MM.1S (cell line): Measurements from ENCODE around the gene TSPAN3.
A peak's percentile ranks its signal among the peaks of the same experiment; 100 is the strongest.

Source experiments
- DNase-seq: peaks from one replicate; pipeline ENCODE4 v3.0.0-alpha.2; 2015
- H2AFZ ChIP-seq: fragments of 300-600 bp; sonication (generic); 2 replicates; pipeline ENCODE4 v1.6.0; 2016; ENCODE audit warnings: antibody characterized with exemption, low read length
- H3F3A ChIP-seq: fragments of 300-600 bp; sonication (generic); 2 replicates; pipeline ENCODE4 v1.6.1; 2016; ENCODE audit warnings: mild to moderate bottlenecking, antibody characterized with exemption, low read length, moderate library complexity, mixed read lengths; ENCODE audit not compliant: insufficient read depth
- H3K27ac ChIP-seq: fragments of 300-600 bp; sonication (generic); 2 replicates; pipeline ENCODE4 v1.5.1; 2016; ENCODE audit warnings: mild to moderate bottlenecking, low read length
- H3K27me3 ChIP-seq: fragments of 300-600 bp; sonication (generic); replicated peaks from 2 replicates; pipeline ENCODE4 v1.6.0; 2016; ENCODE audit warnings: low read length; ENCODE audit not compliant: insufficient read depth
- H3K36me3 ChIP-seq: fragments of 300-600 bp; sonication (generic); replicated peaks from 2 replicates; pipeline ENCODE4 v1.6.1; 2016; ENCODE audit warnings: mild to moderate bottlenecking, low read length, mixed read lengths; ENCODE audit not compliant: insufficient read depth
- H3K4me1 ChIP-seq: fragments of 300-600 bp; sonication (generic); 2 replicates; pipeline ENCODE4 v1.6.1; 2016; ENCODE audit warnings: low read length, mixed read lengths
- H3K4me2 ChIP-seq: fragments of 300-600 bp; sonication (generic); 2 replicates; pipeline ENCODE4 v1.6.0; 2016; ENCODE audit warnings: low read depth, low read length
- H3K4me3 ChIP-seq: fragments of 300-600 bp; sonication (generic); 2 replicates; pipeline ENCODE4 v1.5.1; 2016; ENCODE audit warnings: low read length, mixed read lengths
- H3K79me2 ChIP-seq: fragments of 300-600 bp; sonication (generic); 2 replicates; pipeline ENCODE4 v1.6.1; 2016; ENCODE audit warnings: mixed run types, low read length, mixed read lengths
- H3K9ac ChIP-seq: fragments of 300-600 bp; sonication (generic); 2 replicates; pipeline ENCODE4 v1.6.1; 2016; ENCODE audit warnings: low read length, mixed read lengths
- H3K9me2 ChIP-seq: fragments of 300-600 bp; sonication (generic); replicated peaks from 2 replicates; pipeline ENCODE4 v1.6.1; 2016; ENCODE audit warnings: mild to moderate bottlenecking, low read length, mixed read lengths; ENCODE audit not compliant: insufficient read depth
- H3K9me3 ChIP-seq: fragments of 300-600 bp; sonication (generic); replicated peaks from 2 replicates; pipeline ENCODE4 v1.6.1; 2016; ENCODE audit warnings: mild to moderate bottlenecking, low read length, mixed read lengths; ENCODE audit not compliant: insufficient read depth
- H4K20me1 ChIP-seq: fragments of 300-600 bp; sonication (generic); 2 replicates; pipeline ENCODE4 v1.6.1; 2016; ENCODE audit warnings: mild to moderate bottlenecking, low read length, moderate library complexity, mixed read lengths; ENCODE audit not compliant: insufficient read depth
- CTCF ChIP-seq: fragments of 300-600 bp; sonication (generic); IDR thresholded peaks from 2 replicates; pipeline ENCODE4 v1.5.1; 2016; ENCODE audit warnings: antibody characterized with exemption, low read length, mixed read lengths
- EZH2 ChIP-seq: fragments of 300-600 bp; sonication (generic); optimal IDR thresholded peaks from 2 replicates; pipeline ENCODE3; 2017; ENCODE audit warnings: low read depth, mild to moderate bottlenecking, antibody characterized with exemption, low read length, mixed read lengths
- EZH2phosphoT487 ChIP-seq: fragments of 300-600 bp; sonication (generic); IDR thresholded peaks from 2 replicates; pipeline ENCODE4 v1.6.1; 2018; ENCODE audit warnings: antibody characterized with exemption, low read length

Gene TSPAN3

DNA sequence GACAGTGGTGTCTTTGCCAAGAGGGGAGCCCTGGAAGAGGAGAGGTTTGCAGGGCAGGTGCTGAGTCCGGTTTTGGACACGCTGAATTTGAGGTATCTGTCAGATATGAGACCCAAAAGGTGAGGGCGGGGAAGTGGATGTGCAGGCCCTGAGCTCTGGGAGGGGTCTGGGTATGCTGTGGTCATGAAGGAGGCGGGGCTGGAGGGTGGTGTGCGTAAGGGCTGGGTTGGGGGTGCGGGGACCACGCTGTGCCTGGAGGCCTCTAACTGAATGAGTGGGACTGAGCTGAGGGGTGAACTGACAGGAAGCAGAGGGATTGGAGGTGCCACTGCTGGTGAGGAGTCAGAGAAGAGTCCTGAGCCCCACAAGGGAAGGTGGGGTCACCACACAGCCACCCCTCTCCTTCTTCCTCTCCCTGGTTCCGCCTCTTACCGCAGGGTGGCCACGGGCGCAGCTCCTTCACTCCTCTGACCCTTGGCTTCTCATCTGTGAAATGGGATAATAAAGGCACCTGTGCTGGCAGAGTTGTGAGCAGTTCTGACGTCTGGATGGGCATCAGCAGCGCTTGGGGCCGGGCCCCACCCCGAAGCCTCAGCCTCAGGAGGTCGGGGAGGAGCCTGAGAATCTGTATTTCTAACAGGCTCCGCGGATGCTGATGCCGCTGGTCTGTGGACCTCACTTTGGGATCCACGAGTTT is 47.2 kb downstream of the TSPAN3 start:
- H3K36me3 ChIP-seq: no peaks in the 10 kb centered on the region
- TF ChIP-seq EZH2: no peak
- TF ChIP-seq EZH2phosphoT487: no peak
- no peak for TF ChIP-seq CTCF
- no peak overlapping the region for H3K9ac ChIP-seq
- H3K9me3 ChIP-seq: no peaks in the 10 kb centered on the region
- H3K4me2 ChIP-seq: no peak overlapping the region
- no peaks in the 10 kb centered on the region for H3K9me2 ChIP-seq
- H3K79me2 ChIP-seq: no peaks in the 10 kb centered on the region
- H3K27ac ChIP-seq: no peak overlapping the region
- peaks cover 25% of the 10 kb centered on the region for H3K4me1 ChIP-seq
- H4K20me1 ChIP-seq: no peaks in the 10 kb centered on the region
- no peak overlapping the region for H3K4me3 ChIP-seq
- no peak overlapping the region for H2AFZ ChIP-seq
- H3K27me3 ChIP-seq: no peaks in the 10 kb centered on the region
- no peak for DNase-seq
- 0 out of 2 replicates have a peak, but pooled peaks cover 6% of the 10 kb centered on the region for H3F3A ChIP-seq

DNA sequence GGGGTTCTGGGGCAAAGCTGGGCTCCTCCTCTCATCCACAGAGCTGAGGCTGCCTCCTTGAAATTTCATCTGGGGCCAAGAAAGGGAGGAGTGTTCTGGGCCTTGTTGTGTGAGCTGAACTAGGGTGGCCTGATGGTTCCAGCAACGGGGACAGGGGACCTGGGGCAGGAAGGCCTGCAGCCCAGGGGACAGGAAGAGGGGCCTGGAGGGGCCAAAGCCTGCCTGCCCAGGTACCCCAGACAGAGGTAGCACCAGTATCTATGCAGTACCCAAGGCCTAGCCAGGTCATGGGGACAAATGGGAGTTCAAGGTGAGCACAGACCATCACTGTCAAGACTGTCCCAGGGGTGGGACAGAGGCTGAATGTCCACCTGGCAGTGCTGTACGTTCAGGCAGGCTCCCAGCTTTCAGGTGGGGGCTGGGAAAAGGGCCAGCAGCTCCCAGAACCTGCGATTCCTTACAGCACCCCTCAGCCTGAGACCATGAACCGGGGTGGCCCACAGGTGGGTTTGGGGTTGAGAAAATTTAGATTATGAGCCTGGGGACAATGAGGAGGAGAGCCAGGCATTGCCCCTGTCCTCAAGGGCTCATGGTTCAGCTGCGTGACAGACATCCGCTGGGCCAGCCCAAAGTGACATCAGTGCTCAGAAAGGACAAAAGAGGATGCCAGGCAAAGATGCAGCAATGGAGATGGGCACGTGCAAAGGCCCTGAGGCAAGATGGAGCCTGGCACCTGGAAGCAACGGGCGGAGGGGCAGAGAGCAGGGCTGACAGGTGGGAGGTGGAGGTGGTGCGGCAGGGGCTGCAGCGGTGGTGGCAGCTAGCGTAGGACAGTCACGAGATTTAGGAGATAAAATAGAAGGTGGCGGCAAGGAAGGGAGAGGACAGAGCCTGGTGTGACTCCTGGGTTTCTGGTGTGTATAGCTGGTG is 48.0 kb downstream of the TSPAN3 start:
- no peaks in the 10 kb centered on the region for H3K9me3 ChIP-seq
- peak overlapping the region; percentile 45; the same call in 1 of the 2 replicates for H3K4me2 ChIP-seq
- peaks cover 25% of the 10 kb centered on the region for H3K4me1 ChIP-seq
- H3K36me3 ChIP-seq: no peaks in the 10 kb centered on the region
- H4K20me1 ChIP-seq: no peaks in the 10 kb centered on the region
- H3F3A ChIP-seq: 0 out of 2 replicates have a peak, but pooled peaks cover 6% of the 10 kb centered on the region
- H3K9ac ChIP-seq: peak overlapping the region; percentile 36; the same call in 1 of the 2 replicates
- no peak overlapping the region for H3K4me3 ChIP-seq
- no peaks in the 10 kb centered on the region for H3K9me2 ChIP-seq
- TF ChIP-seq CTCF: no peak
- TF ChIP-seq EZH2: no peak
- no peak for TF ChIP-seq EZH2phosphoT487
- no peak for DNase-seq
- peak overlapping the region; percentile 74 for H2AFZ ChIP-seq
- H3K27me3 ChIP-seq: no peaks in the 10 kb centered on the region
- H3K79me2 ChIP-seq: no peaks in the 10 kb centered on the region
- peak overlapping the region; percentile 56; the same call in 1 of the 2 replicates for H3K27ac ChIP-seq

- peak overlapping the region; percentile 74 for H2AFZ ChIP-seq
- H3K9me3 ChIP-seq: no peaks in the 10 kb centered on the region
- 0 out of 2 replicates have a peak, but pooled peaks cover 6% of the 10 kb centered on the region for H3F3A ChIP-seq
- peak; percentile 68 for DNase-seq
- H4K20me1 ChIP-seq: no peaks in the 10 kb centered on the region
- H3K79me2 ChIP-seq: no peaks in the 10 kb centered on the region
- H3K4me1 ChIP-seq: peaks cover 25% of the 10 kb centered on the region
- no peaks in the 10 kb centered on the region for H3K36me3 ChIP-seq
- H3K4me3 ChIP-seq: no peak overlapping the region
- H3K27me3 ChIP-seq: no peaks in the 10 kb centered on the region
- no peaks in the 10 kb centered on the region for H3K9me2 ChIP-seq
- H3K9ac ChIP-seq: peak overlapping the region; percentile 36
- H3K27ac ChIP-seq: peak overlapping the region; percentile 56; the same call in 1 of the 2 replicates
- peak overlapping the region; percentile 45; the same call in 1 of the 2 replicates for H3K4me2 ChIP-seq
- no peak for TF ChIP-seq CTCF
- no peak for TF ChIP-seq EZH2
- no peak for TF ChIP-seq EZH2phosphoT487
Measured at GRCh38 chr15:77021803-77022381, 49.0 kb downstream of the TSPAN3 start.
